Body of pancreas (tissue), 4 donors: ENCODE data around the gene PDE6B.

Experiments used
- POLR2A ChIP-seq, 3 donors: fragments of 450-650 bp; IDR thresholded peaks; one replicate each; pipeline ENCODE4 v1.6.1; 2016; ENCODE audit warnings: antibody characterized with exemption in 3 of 3, mild to moderate bottlenecking in 2 of 3
- TF ChIP-seq, protein P1 (sequence below), 7 experiments: fragments of 450-650 bp in 4 of 7; fragments of 200-600 bp in 3 of 7; sonication (generic) in 3 of 7; IDR thresholded peaks; one replicate each; pipeline ENCODE4 v1.5.1; 2016 to 2019; ENCODE audit warnings: antibody characterized with exemption in 7 of 7

GRCh38 chr4:679629-680028, 54.3 kb downstream of the PDE6B start:
- TF ChIP-seq, protein P1, sequence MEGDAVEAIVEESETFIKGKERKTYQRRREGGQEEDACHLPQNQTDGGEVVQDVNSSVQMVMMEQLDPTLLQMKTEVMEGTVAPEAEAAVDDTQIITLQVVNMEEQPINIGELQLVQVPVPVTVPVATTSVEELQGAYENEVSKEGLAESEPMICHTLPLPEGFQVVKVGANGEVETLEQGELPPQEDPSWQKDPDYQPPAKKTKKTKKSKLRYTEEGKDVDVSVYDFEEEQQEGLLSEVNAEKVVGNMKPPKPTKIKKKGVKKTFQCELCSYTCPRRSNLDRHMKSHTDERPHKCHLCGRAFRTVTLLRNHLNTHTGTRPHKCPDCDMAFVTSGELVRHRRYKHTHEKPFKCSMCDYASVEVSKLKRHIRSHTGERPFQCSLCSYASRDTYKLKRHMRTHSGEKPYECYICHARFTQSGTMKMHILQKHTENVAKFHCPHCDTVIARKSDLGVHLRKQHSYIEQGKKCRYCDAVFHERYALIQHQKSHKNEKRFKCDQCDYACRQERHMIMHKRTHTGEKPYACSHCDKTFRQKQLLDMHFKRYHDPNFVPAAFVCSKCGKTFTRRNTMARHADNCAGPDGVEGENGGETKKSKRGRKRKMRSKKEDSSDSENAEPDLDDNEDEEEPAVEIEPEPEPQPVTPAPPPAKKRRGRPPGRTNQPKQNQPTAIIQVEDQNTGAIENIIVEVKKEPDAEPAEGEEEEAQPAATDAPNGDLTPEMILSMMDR (IDR thresholded peaks at IDR 0.05) = no peak
- no peak for TF ChIP-seq POLR2A (IDR thresholded peaks at IDR 0.05)
